Measurements from ENCODE around the gene DDX17.

DNA sequence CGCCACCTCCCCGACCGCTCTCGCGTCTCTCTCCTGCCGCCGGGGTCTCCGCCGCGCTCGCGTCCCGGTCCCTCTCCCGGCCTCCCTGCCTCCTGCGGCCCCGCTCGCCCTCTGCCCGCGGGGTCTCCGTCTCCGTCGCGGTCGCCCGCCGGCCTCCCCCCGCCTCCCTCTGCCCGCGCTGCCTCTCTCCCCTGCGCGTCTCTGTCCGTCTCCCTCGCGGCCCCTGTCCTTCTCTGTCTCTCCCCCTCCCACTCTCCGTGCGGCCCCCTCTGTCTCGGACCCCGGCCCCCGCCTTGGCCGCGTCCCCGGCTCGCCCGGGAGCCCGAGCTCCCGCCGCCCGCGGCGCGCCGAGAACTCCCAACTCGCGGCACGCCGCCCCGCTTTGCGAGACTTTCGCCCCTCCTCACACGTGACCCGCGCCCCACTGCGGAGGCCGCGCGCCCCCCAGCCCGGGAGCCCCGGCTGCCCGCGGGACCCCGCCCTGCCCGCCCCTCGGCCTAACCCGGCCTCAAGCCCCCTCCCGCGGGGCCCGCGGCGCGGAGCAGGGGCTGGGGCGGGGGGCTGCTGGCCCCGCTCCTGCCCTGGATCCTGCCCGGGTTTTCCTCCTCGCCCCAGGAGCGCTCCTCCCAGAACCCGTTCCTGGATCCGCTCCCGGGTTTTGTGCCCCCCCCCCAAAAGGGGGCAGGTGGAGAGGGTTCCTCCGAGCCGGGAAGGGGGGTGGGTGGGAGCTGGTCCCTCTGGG lies 50.4 kb downstream of the DDX17 start:
- TF ChIP-seq, protein P1, sequence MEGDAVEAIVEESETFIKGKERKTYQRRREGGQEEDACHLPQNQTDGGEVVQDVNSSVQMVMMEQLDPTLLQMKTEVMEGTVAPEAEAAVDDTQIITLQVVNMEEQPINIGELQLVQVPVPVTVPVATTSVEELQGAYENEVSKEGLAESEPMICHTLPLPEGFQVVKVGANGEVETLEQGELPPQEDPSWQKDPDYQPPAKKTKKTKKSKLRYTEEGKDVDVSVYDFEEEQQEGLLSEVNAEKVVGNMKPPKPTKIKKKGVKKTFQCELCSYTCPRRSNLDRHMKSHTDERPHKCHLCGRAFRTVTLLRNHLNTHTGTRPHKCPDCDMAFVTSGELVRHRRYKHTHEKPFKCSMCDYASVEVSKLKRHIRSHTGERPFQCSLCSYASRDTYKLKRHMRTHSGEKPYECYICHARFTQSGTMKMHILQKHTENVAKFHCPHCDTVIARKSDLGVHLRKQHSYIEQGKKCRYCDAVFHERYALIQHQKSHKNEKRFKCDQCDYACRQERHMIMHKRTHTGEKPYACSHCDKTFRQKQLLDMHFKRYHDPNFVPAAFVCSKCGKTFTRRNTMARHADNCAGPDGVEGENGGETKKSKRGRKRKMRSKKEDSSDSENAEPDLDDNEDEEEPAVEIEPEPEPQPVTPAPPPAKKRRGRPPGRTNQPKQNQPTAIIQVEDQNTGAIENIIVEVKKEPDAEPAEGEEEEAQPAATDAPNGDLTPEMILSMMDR (IDR thresholded peaks at IDR 0.05), result peak in 1 of 6 experiments; percentile 21
- peak in 1 of 2 donors; percentile 55 for TF ChIP-seq POLR2A (IDR thresholded peaks at IDR 0.05)

All from adrenal gland (tissue), 5 donors.